ENCODE measurements around the gene MAPK14.

GRCh38 chr6:36038120-36038876 lies 10.7 kb downstream of the MAPK14 start:
- TF ChIP-seq, protein P1, sequence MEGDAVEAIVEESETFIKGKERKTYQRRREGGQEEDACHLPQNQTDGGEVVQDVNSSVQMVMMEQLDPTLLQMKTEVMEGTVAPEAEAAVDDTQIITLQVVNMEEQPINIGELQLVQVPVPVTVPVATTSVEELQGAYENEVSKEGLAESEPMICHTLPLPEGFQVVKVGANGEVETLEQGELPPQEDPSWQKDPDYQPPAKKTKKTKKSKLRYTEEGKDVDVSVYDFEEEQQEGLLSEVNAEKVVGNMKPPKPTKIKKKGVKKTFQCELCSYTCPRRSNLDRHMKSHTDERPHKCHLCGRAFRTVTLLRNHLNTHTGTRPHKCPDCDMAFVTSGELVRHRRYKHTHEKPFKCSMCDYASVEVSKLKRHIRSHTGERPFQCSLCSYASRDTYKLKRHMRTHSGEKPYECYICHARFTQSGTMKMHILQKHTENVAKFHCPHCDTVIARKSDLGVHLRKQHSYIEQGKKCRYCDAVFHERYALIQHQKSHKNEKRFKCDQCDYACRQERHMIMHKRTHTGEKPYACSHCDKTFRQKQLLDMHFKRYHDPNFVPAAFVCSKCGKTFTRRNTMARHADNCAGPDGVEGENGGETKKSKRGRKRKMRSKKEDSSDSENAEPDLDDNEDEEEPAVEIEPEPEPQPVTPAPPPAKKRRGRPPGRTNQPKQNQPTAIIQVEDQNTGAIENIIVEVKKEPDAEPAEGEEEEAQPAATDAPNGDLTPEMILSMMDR (IDR thresholded peaks at IDR 0.05; ENCODE audit: low read depth, low read length, poor library complexity, severe bottlenecking): no peak
- TF ChIP-seq EZH2phosphoT487 (IDR thresholded peaks at IDR 0.05; ENCODE audit: borderline replicate concordance, low read length): no peak
